Gastroesophageal sphincter (tissue), 3 donors: ENCODE data around the gene FHAD1.

Experiments used
- POLR2A ChIP-seq, 2 donors: fragments of 450-650 bp; IDR thresholded peaks; one replicate each; pipeline ENCODE4 v1.6.1; 2017; ENCODE audit warnings: antibody characterized with exemption in 2 of 2, mild to moderate bottlenecking in 2 of 2, moderate library complexity in 1 of 2
- TF ChIP-seq, protein P1 (sequence below), 4 experiments: fragments of 200-600 bp in 2 of 4; fragments of 450-650 bp in 2 of 4; sonication (generic) in 1 of 4; IDR thresholded peaks; one replicate each; pipeline ENCODE4 v1.5.1; 2017 to 2019; ENCODE audit warnings: antibody characterized with exemption in 4 of 4, mild to moderate bottlenecking in 2 of 4, moderate library complexity in 2 of 4

DNA sequence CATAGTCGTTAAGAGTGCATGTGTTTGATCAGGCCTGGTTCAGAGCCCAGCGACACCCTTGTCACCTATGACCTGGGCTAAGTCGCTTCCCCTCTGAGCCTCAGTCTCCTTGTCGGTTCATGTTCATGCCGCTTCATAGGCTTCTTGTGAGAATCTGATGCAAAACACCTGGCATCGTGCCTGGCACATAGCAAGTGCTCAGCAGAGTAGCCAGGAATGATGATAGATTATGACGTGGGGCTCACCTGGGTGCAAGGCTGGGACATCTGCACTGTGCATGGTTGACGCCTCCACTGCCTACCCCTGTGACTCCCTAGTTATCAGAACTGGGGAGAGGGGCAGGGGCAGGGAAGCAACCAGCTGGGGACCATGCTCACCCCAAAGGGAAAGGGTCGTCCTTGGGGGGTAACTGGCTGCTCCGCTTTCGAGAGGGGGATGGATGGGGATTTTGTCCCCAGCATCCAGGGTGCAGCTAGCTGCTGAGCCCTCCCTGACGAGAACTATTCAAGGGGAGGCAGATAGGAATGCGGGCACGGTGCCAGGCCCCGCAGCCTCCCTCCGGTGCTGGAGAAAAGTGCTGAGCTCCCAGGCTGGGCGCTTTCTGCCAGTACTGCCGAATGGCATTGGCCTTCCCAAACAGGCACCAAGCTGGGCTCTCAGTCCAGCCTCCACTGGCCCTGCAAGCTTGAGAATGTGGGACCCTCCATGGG, 171.9 kb downstream of the FHAD1 start:
- no peak for TF ChIP-seq POLR2A (IDR thresholded peaks at IDR 0.05)
- TF ChIP-seq, protein P1, sequence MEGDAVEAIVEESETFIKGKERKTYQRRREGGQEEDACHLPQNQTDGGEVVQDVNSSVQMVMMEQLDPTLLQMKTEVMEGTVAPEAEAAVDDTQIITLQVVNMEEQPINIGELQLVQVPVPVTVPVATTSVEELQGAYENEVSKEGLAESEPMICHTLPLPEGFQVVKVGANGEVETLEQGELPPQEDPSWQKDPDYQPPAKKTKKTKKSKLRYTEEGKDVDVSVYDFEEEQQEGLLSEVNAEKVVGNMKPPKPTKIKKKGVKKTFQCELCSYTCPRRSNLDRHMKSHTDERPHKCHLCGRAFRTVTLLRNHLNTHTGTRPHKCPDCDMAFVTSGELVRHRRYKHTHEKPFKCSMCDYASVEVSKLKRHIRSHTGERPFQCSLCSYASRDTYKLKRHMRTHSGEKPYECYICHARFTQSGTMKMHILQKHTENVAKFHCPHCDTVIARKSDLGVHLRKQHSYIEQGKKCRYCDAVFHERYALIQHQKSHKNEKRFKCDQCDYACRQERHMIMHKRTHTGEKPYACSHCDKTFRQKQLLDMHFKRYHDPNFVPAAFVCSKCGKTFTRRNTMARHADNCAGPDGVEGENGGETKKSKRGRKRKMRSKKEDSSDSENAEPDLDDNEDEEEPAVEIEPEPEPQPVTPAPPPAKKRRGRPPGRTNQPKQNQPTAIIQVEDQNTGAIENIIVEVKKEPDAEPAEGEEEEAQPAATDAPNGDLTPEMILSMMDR (IDR thresholded peaks at IDR 0.05): no peak
